ENCODE measurements around the gene VASH2.

Gene VASH2

GRCh38 chr1:212928323-212929291, 21.7 kb upstream of the VASH2 start:
- no peak for DNase-seq
- H3K4ac ChIP-seq (ENCODE audit: low read depth in 1 of 2, low read length in 2 of 2), result no peak overlapping the region
- H2BK12ac ChIP-seq (ENCODE audit: low read length in 2 of 2), result no peak overlapping the region
- no peak overlapping the region for H3K4me3 ChIP-seq (ENCODE audit: insufficient read depth in 1 of 2, low read depth in 1 of 2, low read length in 2 of 2)
- no peak overlapping the region for H2AK5ac ChIP-seq (ENCODE audit: low read length, severe bottlenecking)
- no peak overlapping the region for H4K91ac ChIP-seq (ENCODE audit: low read length)
- no peaks in the 10 kb centered on the region for H3K9me3 ChIP-seq (ENCODE audit: control insufficient read depth, low read length)
- no peak overlapping the region for H3K9ac ChIP-seq (ENCODE audit: low read length)
- no peak overlapping the region for H3K23ac ChIP-seq (ENCODE audit: low read length in 2 of 2)
- no peak overlapping the region for H2BK5ac ChIP-seq (ENCODE audit: low read depth, low read length, poor library complexity, severe bottlenecking)
- H3K14ac ChIP-seq (ENCODE audit: low read length in 2 of 2), result no peak overlapping the region
- H3K27ac ChIP-seq (ENCODE audit: low read length, poor library complexity, severe bottlenecking), result no peak overlapping the region
- H2AFZ ChIP-seq (ENCODE audit: low read depth, low read length), result no peak overlapping the region
- no peak overlapping the region for H2BK120ac ChIP-seq (ENCODE audit: low read depth, low read length)
- peaks cover 1% of the 10 kb centered on the region for H3K4me1 ChIP-seq (ENCODE audit: control insufficient read depth, insufficient read depth, low read depth, low read length)
- WGBS, result 70% methylated on average over 9 of the region's 10 CpGs
- no peak overlapping the region for H4K8ac ChIP-seq (ENCODE audit: low read length)
- H2BK15ac ChIP-seq (ENCODE audit: low read depth, poor library complexity, severe bottlenecking), result no peak overlapping the region
- no peak overlapping the region for H3K18ac ChIP-seq (ENCODE audit: low read depth in 1 of 2, low read length in 2 of 2)
- H3K36me3 ChIP-seq (ENCODE audit: control insufficient read depth in 1 of 2, insufficient read depth in 2 of 2, low read depth in 1 of 2, low read length in 2 of 2), result no peaks in the 10 kb centered on the region
- H3K4me2 ChIP-seq (ENCODE audit: low read length, poor library complexity, severe bottlenecking), result no peak overlapping the region
- peaks cover 0 to 2% of the 10 kb centered on the region in 2 experiments for H3K27me3 ChIP-seq (ENCODE audit: control insufficient read depth in 1 of 2, insufficient read depth in 1 of 2, low read length in 2 of 2)
- H3K79me1 ChIP-seq (replicated peaks; ENCODE audit: low read length, poor library complexity, severe bottlenecking), result no peaks in the 10 kb centered on the region

GRCh38 chr1:212930986-212931678, 19.2 kb upstream of the VASH2 start:
- H3K4me1 ChIP-seq (ENCODE audit: control insufficient read depth, insufficient read depth, low read depth, low read length), result no peaks in the 10 kb centered on the region
- no peak overlapping the region for H3K4ac ChIP-seq (ENCODE audit: low read depth in 1 of 2, low read length in 2 of 2)
- H2BK15ac ChIP-seq (ENCODE audit: low read depth, poor library complexity, severe bottlenecking), result no peak overlapping the region
- WGBS, result 87% methylated on average over 10 of the region's 10 CpGs
- no peaks in the 10 kb centered on the region for H3K9me3 ChIP-seq (ENCODE audit: control insufficient read depth, low read length)
- H2BK120ac ChIP-seq (ENCODE audit: low read depth, low read length), result no peak overlapping the region
- H3K36me3 ChIP-seq (ENCODE audit: control insufficient read depth in 1 of 2, insufficient read depth in 2 of 2, low read depth in 1 of 2, low read length in 2 of 2), result no peaks in the 10 kb centered on the region
- H2AFZ ChIP-seq (ENCODE audit: low read depth, low read length), result no peak overlapping the region
- H3K9ac ChIP-seq (ENCODE audit: low read length), result no peak overlapping the region
- H4K8ac ChIP-seq (ENCODE audit: low read length), result no peak overlapping the region
- H3K14ac ChIP-seq (ENCODE audit: low read length in 2 of 2), result no peak overlapping the region
- no peak overlapping the region for H4K91ac ChIP-seq (ENCODE audit: low read length)
- H2BK12ac ChIP-seq (ENCODE audit: low read length in 2 of 2), result no peak overlapping the region
- peaks cover 5 to 15% of the 10 kb centered on the region in 2 experiments for H3K27me3 ChIP-seq (ENCODE audit: control insufficient read depth in 1 of 2, insufficient read depth in 1 of 2, low read length in 2 of 2)
- H2BK5ac ChIP-seq (ENCODE audit: low read depth, low read length, poor library complexity, severe bottlenecking), result no peak overlapping the region
- no peak overlapping the region for H3K27ac ChIP-seq (ENCODE audit: low read length, poor library complexity, severe bottlenecking)
- H3K18ac ChIP-seq (ENCODE audit: low read depth in 1 of 2, low read length in 2 of 2), result no peak overlapping the region
- no peak overlapping the region for H3K4me2 ChIP-seq (ENCODE audit: low read length, poor library complexity, severe bottlenecking)
- H3K23ac ChIP-seq (ENCODE audit: low read length in 2 of 2), result no peak overlapping the region
- H3K79me1 ChIP-seq (replicated peaks; ENCODE audit: low read length, poor library complexity, severe bottlenecking), result no peaks in the 10 kb centered on the region
- DNase-seq, result no peak
- no peak overlapping the region for H2AK5ac ChIP-seq (ENCODE audit: low read length, severe bottlenecking)
- no peak overlapping the region for H3K4me3 ChIP-seq (ENCODE audit: insufficient read depth in 1 of 2, low read depth in 1 of 2, low read length in 2 of 2)

- H3K27me3 ChIP-seq (ENCODE audit: control insufficient read depth in 1 of 2, insufficient read depth in 1 of 2, low read length in 2 of 2), result peaks cover 5 to 22% of the 10 kb centered on the region in 2 experiments
- no peak overlapping the region for H3K14ac ChIP-seq (ENCODE audit: low read length in 2 of 2)
- H3K27ac ChIP-seq (ENCODE audit: low read length, poor library complexity, severe bottlenecking), result no peak overlapping the region
- peaks cover 3% of the 10 kb centered on the region for H3K9me3 ChIP-seq (ENCODE audit: control insufficient read depth, low read length)
- no peak overlapping the region for H4K8ac ChIP-seq (ENCODE audit: low read length)
- no peaks in the 10 kb centered on the region for H3K79me1 ChIP-seq (replicated peaks; ENCODE audit: low read length, poor library complexity, severe bottlenecking)
- no peak overlapping the region for H2BK120ac ChIP-seq (ENCODE audit: low read depth, low read length)
- H2AK5ac ChIP-seq (ENCODE audit: low read length, severe bottlenecking), result no peak overlapping the region
- no peak overlapping the region for H3K9ac ChIP-seq (ENCODE audit: low read length)
- H3K23ac ChIP-seq (ENCODE audit: low read length in 2 of 2), result no peak overlapping the region
- H2BK5ac ChIP-seq (ENCODE audit: low read depth, low read length, poor library complexity, severe bottlenecking), result no peak overlapping the region
- no peak overlapping the region for H3K4me2 ChIP-seq (ENCODE audit: low read length, poor library complexity, severe bottlenecking)
- no peak overlapping the region for H3K4ac ChIP-seq (ENCODE audit: low read depth in 1 of 2, low read length in 2 of 2)
- H3K4me3 ChIP-seq (ENCODE audit: insufficient read depth in 1 of 2, low read depth in 1 of 2, low read length in 2 of 2), result no peak overlapping the region
- H2BK12ac ChIP-seq (ENCODE audit: low read length in 2 of 2), result no peak overlapping the region
- no CpG with 5 or more reads among the region's 1 CpG for WGBS
- H2BK15ac ChIP-seq (ENCODE audit: low read depth, poor library complexity, severe bottlenecking), result no peak overlapping the region
- no peak overlapping the region for H3K18ac ChIP-seq (ENCODE audit: low read depth in 1 of 2, low read length in 2 of 2)
- no peak overlapping the region for H4K91ac ChIP-seq (ENCODE audit: low read length)
- no peaks in the 10 kb centered on the region for H3K4me1 ChIP-seq (ENCODE audit: control insufficient read depth, insufficient read depth, low read depth, low read length)
- H2AFZ ChIP-seq (ENCODE audit: low read depth, low read length), result no peak overlapping the region
- H3K36me3 ChIP-seq (ENCODE audit: control insufficient read depth in 1 of 2, insufficient read depth in 2 of 2, low read depth in 1 of 2, low read length in 2 of 2), result no peaks in the 10 kb centered on the region
- DNase-seq, result no peak
Measured at GRCh38 chr1:212933815-212934471, 16.4 kb upstream of the VASH2 start.

Data from mesenchymal stem cell (in vitro differentiated cells and primary cell).